ENCODE data around the gene SDK1.

SDK1 gene

DNA sequence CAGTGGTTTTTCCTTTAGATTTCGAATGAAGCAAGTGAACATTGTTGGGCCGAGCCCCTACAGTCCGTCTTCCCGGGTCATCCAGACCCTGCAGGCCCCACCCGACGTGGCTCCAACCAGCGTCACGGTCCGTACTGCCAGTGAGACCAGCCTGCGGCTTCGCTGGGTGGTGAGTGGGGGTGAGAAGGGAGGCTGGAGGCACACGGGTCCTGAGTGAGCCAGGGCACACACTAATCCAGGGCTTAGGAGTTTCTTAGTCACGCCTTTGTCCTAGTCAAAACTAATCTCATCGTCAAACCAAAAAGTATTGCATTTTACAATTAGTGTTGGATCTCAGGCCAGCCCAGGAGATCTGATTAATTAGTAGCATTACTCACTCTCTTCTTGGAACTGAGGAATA, 812.2 kb downstream of the SDK1 start:
- H3K4me3 ChIP-seq (ENCODE audit: low read depth in 1 of 2, low read length in 2 of 2): no peak overlapping the region
- no peak overlapping the region for H3K4me2 ChIP-seq (ENCODE audit: insufficient read depth, low read length)
- H3K36me3 ChIP-seq (ENCODE audit: insufficient read depth, low read length): no peaks in the 10 kb centered on the region
- no peaks in the 10 kb centered on the region for H3K27me3 ChIP-seq (ENCODE audit: insufficient read depth, low read length, poor library complexity)
- H3K79me2 ChIP-seq (ENCODE audit: insufficient read depth, low read length): no peaks in the 10 kb centered on the region
- no peak for TF ChIP-seq EZH2 (IDR thresholded peaks at IDR 0.05; ENCODE audit: borderline replicate concordance, low read depth, low read length, severe bottlenecking)
- TF ChIP-seq CTCF (IDR thresholded peaks at IDR 0.05; ENCODE audit: borderline replicate concordance, extremely low read depth, low read length, poor library complexity, severe bottlenecking): no peak
- no peak overlapping the region for H3K9ac ChIP-seq (ENCODE audit: low read depth, low read length)
- H4K20me1 ChIP-seq (ENCODE audit: insufficient read depth, low read length): no peaks in the 10 kb centered on the region
- H3K4me1 ChIP-seq (ENCODE audit: insufficient read depth, low read length): no peaks in the 10 kb centered on the region
- H2AFZ ChIP-seq (ENCODE audit: low read depth, low read length): no peak overlapping the region
- ATAC-seq (ENCODE audit: insufficient read depth, low read depth) (no peak), DNase-seq (no peak)
- H3K27ac ChIP-seq (ENCODE audit: low read length): no peak overlapping the region
- no peaks in the 10 kb centered on the region for H3K9me3 ChIP-seq (ENCODE audit: insufficient read depth, low read length, severe bottlenecking)

- Histone ChIP-seq H3K27me3 (ENCODE audit: insufficient read depth, low read length, poor library complexity) (no peaks in the 10 kb centered on the region), H3K36me3 (ENCODE audit: insufficient read depth, low read length) (no peaks in the 10 kb centered on the region), H3K4me2 (ENCODE audit: insufficient read depth, low read length) (no peak overlapping the region), H4K20me1 (ENCODE audit: insufficient read depth, low read length) (no peaks in the 10 kb centered on the region), H2AFZ (ENCODE audit: low read depth, low read length) (no peak overlapping the region), H3K4me3 (ENCODE audit: low read depth in 1 of 2, low read length in 2 of 2) (no peak overlapping the region), H3K9me3 (ENCODE audit: insufficient read depth, low read length, severe bottlenecking) (no peaks in the 10 kb centered on the region), H3K79me2 (ENCODE audit: insufficient read depth, low read length) (no peaks in the 10 kb centered on the region), H3K9ac (ENCODE audit: low read depth, low read length) (no peak overlapping the region), H3K4me1 (ENCODE audit: insufficient read depth, low read length) (no peaks in the 10 kb centered on the region), H3K27ac (ENCODE audit: low read length) (no peak overlapping the region)
- DNase-seq (no peak), ATAC-seq (ENCODE audit: insufficient read depth, low read depth) (no peak)
- no peak for TF ChIP-seq CTCF (IDR thresholded peaks at IDR 0.05; ENCODE audit: borderline replicate concordance, extremely low read depth, low read length, poor library complexity, severe bottlenecking)
- TF ChIP-seq EZH2 (IDR thresholded peaks at IDR 0.05; ENCODE audit: borderline replicate concordance, low read depth, low read length, severe bottlenecking): no peak
Observed at GRCh38 chr7:4113976-4114375, 812.9 kb downstream of the SDK1 start.

DNA sequence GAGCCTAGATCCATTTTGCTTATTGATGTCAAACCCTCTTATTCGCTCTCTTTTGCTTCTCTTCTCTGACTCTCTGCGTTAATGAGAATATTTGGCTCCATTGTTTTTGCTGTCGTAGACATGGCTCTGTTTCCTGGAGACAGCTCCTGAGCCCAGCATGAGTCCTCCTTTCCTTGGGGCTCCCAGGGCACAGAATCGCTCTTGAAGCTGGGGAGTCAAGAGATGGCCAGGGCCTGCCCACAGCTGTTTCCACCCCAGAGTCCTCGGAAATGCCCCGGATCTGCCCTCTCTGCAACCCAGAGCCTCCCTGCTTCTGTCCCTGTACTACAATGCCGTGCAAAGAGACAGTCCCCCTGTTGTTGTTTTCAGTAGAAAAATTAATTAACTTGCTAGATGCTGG, 814.4 kb downstream of the SDK1 start:
- no peak overlapping the region for H3K4me2 ChIP-seq (ENCODE audit: insufficient read depth, low read length)
- no peaks in the 10 kb centered on the region for H3K4me1 ChIP-seq (ENCODE audit: insufficient read depth, low read length)
- no peak overlapping the region for H2AFZ ChIP-seq (ENCODE audit: low read depth, low read length)
- H3K27ac ChIP-seq (ENCODE audit: low read length): no peak overlapping the region
- no peaks in the 10 kb centered on the region for H3K79me2 ChIP-seq (ENCODE audit: insufficient read depth, low read length)
- H3K36me3 ChIP-seq (ENCODE audit: insufficient read depth, low read length): no peaks in the 10 kb centered on the region
- H3K27me3 ChIP-seq (ENCODE audit: insufficient read depth, low read length, poor library complexity): no peaks in the 10 kb centered on the region
- no peak for TF ChIP-seq EZH2 (IDR thresholded peaks at IDR 0.05; ENCODE audit: borderline replicate concordance, low read depth, low read length, severe bottlenecking)
- no peaks in the 10 kb centered on the region for H3K9me3 ChIP-seq (ENCODE audit: insufficient read depth, low read length, severe bottlenecking)
- ATAC-seq (ENCODE audit: insufficient read depth, low read depth): no peak
- no peak overlapping the region for H3K9ac ChIP-seq (ENCODE audit: low read depth, low read length)
- no peak overlapping the region for H3K4me3 ChIP-seq (ENCODE audit: low read depth in 1 of 2, low read length in 2 of 2)
- no peak for DNase-seq
- H4K20me1 ChIP-seq (ENCODE audit: insufficient read depth, low read length): no peaks in the 10 kb centered on the region

- Histone ChIP-seq H3K4me1 (ENCODE audit: insufficient read depth, low read length) (no peaks in the 10 kb centered on the region), H3K79me2 (ENCODE audit: insufficient read depth, low read length) (no peaks in the 10 kb centered on the region), H3K9me3 (ENCODE audit: insufficient read depth, low read length, severe bottlenecking) (peaks cover under 1% of the 10 kb centered on the region), H4K20me1 (ENCODE audit: insufficient read depth, low read length) (no peaks in the 10 kb centered on the region), H3K9ac (ENCODE audit: low read depth, low read length) (no peak overlapping the region), H3K27me3 (ENCODE audit: insufficient read depth, low read length, poor library complexity) (no peaks in the 10 kb centered on the region), H2AFZ (ENCODE audit: low read depth, low read length) (no peak overlapping the region), H3K4me3 (ENCODE audit: low read depth in 1 of 2, low read length in 2 of 2) (no peak overlapping the region), H3K27ac (ENCODE audit: low read length) (no peak overlapping the region), H3K4me2 (ENCODE audit: insufficient read depth, low read length) (no peak overlapping the region), H3K36me3 (ENCODE audit: insufficient read depth, low read length) (no peaks in the 10 kb centered on the region)
- ATAC-seq (ENCODE audit: insufficient read depth, low read depth) (no peak), DNase-seq (no peak)
- TF ChIP-seq CTCF (IDR thresholded peaks at IDR 0.05; ENCODE audit: borderline replicate concordance, extremely low read depth, low read length, poor library complexity, severe bottlenecking): no peak
Observed at GRCh38 chr7:4115941-4116610, 815.0 kb downstream of the SDK1 start.
